GM19397 (cell line): Measurements from ENCODE around the gene LHX4.

Experiments
- ATAC-seq: cut with Tn5 transposase; IDR thresholded peaks from one replicate; pipeline ENCODE4 v1.9.1; 2021; ENCODE audit warnings: mild to moderate bottlenecking, moderate library complexity; ENCODE audit not compliant: unreplicated experiment

LHX4 gene

DNA sequence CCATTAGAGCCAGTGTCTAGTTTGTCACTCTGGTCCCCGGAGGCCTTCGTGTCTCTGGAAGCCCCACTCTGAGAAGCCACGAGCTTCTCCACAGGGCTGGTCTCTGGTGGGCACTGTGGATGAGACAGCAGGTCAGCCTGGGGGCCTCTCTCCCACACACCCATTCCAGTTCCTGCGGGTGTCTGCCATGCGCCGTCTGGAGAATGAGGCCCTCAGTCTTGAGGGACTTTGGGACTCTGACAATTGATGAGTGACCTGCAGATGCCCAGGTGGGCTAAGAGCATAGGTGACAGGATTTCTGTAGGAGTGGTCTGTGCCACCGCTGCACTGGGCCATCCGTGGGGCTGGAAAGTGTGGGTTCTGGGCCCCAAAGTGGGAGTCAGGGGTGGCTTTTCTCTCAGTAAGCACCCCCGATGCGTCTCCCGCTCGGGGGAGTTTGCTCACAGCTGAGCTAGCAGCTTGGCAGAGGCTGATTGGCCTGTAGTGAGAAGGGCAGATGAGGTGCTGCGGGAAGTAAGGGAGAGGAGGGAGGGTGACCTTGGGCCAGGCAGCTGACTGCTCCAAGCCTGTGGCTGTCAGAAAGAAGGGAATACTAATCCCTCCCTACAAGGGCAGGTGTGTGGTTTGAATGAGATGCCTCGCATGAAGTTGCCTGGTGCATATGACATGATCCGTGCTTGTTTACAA is 26.4 kb downstream of the LHX4 start:
- no peak for ATAC-seq

DNA sequence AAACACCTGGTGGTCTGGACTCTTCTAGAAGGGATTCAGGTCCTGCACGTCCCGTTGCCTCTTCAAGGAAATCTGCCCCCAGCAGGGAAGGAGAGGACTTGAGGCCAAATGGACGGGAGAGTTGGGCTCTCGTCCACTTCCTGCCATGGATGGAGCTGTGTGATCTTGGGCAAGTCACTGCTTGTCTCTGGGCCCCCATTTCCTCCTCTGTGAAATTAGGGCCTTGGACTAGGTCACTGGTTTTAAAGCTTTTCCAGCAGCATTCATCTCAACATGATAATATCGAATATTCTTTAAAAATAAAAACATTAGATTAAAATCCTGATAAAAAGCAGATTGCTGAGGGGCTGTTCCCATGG is 26.9 kb downstream of the LHX4 start:
- ATAC-seq = no peak

DNA sequence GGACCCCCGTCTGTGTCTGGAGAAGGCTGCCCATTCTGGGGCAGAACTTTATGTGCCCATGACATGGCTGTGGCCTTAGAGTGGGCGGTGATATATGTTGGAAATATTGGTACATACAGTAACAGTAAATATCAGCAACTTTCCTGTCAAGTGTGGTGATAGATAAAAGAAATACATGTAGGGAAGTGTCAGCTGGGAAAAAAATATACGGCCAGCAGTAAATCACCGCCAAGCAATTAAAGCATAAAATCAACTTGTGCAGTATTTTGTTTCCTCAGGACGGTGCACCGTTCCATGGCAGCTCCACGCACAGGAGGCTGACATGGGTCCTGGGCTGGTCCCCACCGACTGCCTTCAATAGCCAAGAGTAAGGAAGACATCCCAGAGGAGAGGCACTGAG is 27.4 kb downstream of the LHX4 start:
- ATAC-seq = no peak

DNA sequence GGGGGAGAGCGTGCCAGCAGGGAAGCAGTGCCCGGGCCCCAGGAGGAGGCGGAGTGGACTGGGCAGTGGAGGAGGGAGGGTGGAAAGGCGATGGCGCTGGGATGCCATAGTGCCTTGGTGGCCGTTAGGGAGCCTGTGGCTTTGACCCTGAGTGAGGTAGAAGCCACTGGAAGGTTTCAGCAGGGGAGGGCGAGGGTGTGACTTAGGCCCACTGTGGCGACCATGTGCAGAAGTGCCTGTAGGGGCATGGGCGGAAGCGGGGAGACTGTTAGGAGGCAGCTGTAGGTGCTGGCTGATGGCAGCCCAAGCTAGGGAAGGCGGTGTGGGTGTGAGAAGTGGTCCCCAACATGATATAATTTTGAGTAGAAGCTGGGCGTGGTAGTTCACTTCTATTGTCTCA is 28.2 kb downstream of the LHX4 start:
- no peak for ATAC-seq

DNA sequence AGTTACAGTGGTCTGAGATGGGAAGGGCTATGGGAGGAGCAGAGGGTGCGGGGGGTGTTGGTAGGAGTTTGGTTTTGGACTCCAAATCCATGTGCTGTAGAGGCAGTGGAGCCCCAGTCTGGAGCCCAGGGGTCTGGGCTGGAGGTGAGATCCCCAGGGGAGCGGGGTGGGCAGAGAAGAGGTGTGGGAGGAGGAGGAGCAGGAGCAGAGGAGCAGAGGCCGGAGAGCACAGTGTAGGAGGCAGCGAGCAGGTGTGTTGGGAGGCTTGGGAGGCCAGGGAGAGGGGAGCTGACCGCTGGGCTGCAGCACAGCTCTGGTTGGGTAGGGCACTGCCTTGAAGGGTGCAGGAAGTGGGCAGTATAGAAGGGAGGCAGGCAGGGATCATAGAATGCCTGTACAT is 28.9 kb downstream of the LHX4 start:
- no peak for ATAC-seq

DNA sequence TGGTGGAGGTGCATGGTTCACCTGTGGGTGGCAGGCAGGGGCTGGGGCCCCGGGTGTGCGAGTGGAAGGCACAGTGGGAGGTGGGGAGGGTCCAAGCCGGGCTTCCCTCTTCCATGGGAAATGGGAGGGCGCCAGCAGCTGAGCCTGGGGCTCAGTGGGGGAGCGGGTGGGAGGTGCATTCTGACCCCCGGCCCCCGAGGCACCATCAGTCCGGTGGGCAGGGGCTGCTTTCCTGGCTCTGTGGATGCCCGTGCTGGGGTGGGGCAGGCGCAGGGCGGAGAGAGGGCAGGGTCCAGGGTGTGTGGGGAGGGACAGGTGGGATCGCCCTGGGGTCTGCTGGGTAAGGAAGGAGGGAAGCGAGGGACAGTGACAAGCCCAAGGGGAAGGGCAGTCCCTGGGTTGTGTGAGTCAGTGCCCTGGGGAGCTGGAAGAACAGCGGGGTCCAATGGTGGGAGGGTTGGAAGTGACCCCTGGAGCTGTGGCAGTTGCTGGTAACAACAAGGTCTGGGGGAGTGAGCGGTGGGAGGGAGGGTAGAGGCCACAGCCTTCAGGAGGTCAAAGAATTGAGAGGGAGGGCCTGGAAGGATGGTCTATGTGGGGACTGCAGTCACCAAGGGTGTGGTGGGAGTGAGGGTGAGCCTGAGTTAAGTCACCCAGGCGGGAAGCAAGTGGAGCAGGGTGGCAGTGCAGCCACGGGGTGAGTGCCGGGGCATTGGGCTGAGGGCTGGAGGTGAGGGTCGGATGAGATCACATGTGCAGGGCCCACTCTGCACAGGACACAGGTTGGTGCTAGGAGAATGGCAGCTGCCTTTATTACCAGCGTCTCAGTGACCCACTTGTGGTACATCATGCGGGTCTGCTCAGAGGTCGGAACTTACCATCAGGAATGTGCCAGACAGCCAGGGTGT is 29.6 kb downstream of the LHX4 start:
- ATAC-seq = no peak

DNA sequence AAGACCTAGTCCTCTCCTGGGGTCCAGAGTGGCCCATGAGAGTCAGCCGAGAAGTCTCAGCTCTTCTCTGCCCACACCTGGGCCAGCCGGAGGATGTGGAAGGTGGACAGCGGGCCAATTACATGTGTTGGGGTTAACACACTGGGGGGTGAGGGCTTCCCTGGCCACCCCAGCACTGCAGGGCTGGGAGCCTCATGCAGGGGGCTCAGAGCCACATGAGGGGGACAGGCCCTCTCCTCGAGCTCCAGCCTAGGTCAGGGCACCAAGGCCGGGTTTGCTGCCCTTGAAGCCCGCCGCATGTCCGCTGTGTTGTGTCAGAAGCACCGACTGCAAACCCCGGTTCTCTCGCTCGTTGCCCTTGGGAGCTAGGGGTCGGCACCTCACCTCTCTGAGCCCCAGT is 30.5 kb downstream of the LHX4 start:
- ATAC-seq = no peak

DNA sequence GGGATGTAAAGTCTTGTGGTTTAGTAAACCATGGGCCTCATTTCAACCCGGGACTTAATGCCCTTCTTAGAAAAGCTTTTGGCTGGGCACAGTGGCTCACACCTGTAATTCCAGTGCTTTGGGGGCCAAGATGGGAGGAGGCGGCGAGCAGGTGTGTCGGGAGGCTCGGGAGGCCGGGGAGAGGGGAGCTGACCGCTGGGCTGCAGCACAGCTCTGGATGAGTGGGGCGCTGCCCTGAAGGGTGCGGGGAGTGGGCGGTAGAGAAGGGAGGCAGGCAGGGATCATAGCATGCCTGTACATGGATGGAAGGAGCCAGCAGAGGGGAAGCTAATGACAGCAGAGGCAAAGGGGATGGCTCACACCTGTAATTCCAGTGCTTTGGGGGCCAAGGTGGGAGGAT is 31.0 kb downstream of the LHX4 start:
- no peak for ATAC-seq

DNA sequence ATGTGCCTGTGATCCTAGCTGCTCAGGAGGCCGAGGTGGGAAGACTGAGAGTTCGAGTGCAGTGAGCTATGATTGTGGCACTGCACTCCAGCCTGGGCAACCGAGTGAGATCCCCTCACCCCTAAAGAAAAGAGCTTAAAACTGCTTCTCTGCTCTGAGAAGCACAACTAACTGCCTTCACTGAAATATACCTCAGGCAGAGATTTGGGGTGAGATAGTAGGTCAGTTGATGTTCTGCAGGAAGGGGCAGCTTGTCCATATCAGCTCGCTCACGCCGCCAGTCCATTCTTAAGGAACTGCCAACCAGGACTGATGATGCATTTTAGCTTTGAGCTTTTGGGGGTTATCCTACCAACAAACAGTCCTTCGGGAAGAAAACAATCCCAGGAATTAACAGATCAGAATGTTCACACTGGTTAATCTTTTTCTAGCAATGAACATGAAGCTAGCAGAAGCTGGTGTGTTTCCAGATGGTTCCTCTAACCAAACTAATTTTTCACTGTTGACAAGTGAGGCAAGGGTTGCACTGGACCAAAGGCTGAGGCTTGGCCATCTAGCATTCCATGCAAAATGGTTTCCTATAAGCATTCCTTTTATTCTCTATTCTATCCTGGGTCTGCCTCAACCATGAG is 31.6 kb downstream of the LHX4 start:
- ATAC-seq = no peak

DNA sequence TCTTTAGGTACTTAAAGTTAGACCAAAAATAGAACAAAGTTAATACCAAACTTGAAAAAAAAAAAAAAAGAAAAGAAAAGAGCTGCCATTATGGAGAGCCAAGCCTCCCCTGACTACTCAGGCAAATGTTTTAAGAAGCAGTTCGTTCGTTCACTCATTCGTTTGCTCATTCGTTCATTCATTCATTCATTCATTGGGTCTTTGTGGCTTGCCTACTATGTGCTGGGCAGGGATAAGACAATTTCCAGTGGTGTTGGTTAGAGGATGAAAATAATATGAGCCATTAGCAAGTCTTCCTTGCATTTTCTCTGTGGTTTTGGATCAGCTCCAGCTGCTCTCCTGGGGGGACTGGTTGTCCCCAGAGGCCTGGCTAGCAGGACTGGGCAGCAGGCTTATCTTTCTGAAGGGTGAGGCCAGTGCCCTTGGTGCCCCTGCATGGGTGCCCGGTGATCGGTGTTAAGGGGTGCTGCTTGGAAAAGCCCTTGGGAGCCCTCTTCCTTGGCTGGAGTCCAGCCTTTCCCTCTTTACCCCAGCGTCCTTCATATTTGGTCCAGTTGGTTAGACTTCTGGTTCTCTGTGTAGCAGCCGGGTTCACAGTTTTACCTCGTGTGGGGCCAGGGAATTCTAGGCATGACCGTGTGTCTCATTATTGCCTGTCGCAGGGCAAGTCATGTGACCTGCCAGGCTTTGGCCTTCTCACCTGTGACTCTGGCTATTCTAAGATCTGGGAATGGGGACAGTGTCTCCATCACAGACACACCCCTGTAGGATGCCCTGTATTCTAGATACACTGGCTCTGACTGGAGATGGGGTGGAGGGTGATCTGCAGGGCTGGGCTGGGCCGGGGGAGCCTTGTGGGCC is 32.8 kb downstream of the LHX4 start:
- ATAC-seq = no peak

DNA sequence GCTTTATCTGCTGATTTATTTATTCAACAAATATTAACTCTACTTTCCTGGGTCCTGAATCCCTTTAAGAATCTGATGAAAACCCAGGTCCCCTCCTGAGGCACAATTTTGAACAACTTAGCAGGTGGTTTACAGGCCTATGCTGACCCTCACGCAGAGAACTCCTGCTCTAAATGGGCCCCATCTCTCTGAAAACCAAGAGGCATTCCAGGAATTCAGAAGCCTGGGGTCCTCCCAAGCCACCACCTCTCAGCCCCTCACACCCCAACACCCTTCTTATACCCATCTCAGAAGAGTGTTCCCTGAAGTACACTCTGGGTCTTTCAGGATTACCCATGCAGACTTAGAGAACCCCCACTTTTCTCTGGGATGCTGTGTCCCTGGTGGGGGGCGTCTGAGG is 34.5 kb downstream of the LHX4 start:
- ATAC-seq = no peak

DNA sequence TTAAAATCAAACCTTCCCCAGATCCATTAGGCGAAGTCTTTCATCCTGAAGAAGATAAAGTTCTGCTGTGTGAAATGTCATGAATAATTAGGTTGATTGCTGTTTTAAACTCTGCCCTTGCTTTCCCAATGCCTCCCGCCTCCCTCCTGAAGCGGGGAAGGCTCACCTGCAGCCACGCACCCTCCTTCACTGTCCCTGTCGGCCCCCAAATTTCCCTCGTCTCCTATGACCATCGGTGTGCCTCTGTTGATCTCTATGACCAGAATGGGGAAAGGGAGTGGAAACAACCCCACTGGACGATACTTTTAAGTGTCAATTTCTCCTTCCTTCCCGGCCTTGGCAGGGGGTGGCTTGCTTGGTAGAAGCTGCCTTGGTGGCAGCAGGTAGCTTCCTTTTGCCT is 35.1 kb downstream of the LHX4 start:
- ATAC-seq = no peak

DNA sequence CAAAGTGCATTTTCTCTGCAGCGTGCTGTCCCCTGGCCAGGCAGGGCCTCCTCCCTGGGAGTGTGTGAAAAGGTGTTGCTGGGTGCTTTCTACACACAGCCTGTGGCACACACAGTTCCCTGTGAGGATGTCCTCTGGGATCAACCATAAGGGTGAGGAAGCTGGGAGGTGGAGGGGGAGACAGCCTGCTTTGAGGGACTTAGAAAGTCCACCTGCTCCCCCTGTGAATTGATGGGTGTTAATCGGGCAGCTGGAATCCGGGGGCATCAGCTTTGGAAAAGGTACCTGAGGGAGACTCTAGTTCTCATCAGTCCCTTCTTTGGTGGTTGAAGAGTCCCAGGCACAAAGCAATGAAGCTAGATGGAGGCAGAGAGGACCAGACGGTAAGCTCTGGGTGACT is 35.8 kb downstream of the LHX4 start:
- ATAC-seq = no peak

DNA sequence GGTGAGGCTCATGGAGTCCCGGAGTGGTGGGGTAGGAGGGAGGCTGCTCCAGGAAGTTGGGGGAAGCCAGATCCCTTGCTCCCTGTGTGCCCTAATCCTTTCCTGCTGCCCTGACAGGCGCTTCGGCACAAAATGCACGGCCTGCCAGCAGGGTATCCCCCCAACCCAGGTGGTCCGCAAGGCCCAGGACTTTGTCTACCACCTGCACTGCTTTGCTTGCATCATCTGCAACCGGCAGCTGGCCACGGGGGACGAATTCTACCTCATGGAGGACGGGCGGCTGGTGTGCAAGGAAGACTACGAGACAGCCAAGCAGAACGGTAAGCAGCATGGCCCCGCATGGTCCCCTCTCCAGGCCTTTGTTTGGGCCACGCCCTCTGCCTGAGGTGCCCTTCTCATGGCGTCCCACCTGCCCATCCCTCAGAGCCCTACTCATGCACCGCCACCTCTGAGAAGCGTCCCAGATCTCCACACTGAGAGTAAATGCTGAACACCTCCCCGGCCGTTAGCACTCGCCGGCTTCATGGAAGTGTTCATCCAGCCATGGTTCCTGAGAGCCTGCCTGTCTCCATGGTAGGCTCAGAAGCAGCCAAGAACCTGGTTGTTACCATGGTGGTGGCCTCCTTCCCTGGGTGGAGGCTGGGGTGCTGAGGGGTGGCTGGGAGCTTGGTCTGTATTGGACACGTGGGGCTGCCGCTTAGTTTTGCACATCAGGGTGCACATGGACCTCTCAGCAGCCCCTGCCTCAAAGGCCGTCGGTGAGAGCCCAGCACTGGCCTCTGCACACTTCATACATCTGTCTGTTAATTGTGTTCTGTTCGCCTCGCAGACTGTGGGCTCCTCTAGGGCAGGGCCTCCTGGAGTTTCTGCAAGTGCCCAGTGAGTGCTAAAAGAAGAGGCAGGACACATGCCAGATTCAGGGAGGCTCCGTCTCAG is 36.5 kb downstream of the LHX4 start:
- no peak for ATAC-seq

DNA sequence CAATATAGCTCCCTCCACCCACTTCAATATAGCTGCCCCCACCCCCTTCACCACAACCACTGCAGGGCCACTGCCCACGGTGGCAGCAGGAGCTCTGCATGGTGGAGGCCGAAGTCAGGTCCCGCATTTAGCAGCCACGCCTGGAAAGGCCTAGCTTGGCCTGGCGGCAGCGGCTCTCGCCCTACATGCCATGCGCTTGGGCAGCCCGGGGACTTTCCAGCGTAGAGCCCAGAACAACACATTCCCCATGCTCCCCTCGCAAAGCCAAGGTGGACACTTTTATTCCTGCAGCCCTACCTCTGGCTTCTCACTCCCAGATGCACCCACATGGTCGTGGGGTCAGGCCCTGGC is 37.1 kb downstream of the LHX4 start:
- ATAC-seq = no peak

DNA sequence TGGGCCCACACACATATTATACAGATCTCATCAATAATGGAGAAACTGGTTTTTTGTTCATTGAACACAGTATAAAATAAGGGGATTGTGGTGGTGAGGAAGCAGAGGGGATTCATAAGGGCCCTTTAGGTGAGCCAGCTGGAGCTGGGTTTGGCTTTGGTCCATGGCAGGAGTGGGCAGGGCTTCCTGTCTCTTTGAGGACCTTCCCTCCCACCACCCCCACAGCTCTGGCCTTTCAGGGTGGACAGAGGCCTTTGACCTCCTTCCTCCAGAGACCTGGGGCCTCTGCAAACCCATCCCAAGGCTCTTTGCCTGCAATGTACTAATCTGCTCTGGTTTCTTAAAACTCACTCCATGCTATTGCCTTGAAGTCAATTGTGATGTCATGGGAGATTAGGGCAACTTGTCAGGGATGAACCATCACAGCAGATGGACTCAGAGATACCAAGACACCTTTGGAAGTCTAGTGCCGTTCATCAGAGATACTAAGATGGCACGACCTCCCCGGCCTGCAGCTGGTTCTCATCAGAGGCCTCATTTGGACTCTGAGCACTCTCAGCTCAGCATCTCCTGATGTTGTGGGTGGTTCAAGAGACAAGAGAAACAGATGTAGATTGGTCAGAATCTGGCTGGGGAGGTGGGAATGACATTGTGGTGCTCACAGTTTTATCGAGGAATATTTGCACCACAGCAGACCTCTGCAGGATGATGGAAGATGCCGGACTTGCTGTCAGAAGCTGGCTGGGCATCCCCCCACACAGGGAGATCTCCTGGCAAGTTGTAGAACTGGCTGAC is 37.9 kb downstream of the LHX4 start:
- no peak for ATAC-seq

DNA sequence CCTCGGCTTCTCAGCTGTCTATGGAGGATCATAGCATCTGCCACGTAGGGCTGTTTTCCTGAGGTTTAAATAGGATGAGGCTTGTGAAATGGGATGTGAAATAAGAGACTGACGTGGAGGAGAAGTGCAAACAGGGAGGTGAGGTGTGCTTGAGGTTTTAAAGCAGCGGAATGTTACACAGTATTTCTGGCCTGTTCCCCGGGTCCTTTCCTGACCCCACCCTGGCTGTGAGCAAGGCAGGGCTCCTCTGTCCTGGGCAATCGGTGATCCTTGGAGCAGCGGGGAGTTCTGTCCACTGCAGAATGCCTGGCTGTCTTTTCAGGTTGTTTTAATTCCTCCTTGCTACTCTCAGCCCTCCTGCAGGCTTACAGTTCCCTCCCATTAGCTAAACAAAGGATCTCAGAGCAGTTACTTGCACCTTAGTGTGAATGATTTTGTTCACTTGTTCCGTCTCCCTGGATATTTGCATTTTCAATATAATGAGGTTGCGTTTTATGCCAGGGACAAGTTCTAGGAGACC is 38.6 kb downstream of the LHX4 start:
- no peak for ATAC-seq

DNA sequence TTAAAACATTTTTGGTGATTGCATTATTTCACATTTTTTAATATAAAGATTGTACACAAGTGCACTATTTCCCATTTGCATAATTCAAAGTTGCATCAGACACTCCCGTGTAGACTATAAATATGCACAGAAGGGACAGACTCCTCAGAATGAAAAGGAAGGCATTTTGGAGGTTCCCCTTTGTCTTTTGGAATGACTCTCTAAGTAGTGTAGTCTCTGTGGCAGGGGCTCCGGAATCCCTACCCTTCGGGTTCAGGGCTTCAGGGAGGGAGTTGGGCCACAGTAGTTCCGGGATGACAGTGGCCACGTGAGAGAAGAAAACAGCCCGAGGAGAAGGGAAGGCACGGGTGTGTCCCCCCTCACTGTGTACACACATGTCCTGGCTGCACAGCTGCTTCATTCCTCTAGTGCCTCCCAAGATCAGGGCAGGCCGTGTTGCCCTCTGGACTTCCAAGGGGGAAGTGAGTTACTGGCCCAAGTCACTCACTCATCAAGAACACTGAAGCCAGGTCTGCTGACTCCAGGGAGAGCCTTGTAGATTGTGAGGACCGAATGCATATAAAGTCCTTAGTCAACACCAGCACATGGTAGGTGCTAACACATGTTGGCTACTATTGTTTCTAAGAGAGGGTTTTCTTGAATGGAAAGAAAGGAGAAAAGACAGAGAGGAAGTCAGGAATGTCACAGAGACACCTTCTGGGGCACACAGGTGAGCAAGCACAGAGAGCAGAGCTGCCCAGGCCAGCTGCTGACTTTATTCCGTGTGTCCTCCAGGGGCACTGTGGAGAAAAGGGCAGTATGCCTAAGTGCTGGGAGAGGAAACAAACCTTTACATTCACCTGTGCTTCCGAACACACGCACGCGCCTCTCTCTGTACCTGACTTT is 39.8 kb downstream of the LHX4 start:
- no peak for ATAC-seq
